Thoracic aorta endothelial cell (primary cell): ENCODE data around the gene C9orf152. TPM values are rescaled to one million over a fixed set of nuclear protein-coding genes. Genes with fewer than 3 reads are reported as not detected.

Source experiments
- total RNA-seq: library from RNA; depleted of rRNA; stranded (reverse); fragments of >200 nt; gene quantifications from 2 replicates; pipeline ENCODE4 v1.2.3, GENCODE V29; 2012

The C9orf152 gene, protein sequence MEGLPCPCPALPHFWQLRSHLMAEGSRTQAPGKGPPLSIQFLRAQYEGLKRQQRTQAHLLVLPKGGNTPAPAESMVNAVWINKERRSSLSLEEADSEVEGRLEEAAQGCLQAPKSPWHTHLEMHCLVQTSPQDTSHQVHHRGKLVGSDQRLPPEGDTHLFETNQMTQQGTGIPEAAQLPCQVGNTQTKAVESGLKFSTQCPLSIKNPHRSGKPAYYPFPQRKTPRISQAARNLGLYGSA
- total RNA-seq = not detected in 2 replicates

GRCh38 chr9:110208031-110208430, at the start of gene C9orf152:
C9orf152 (minus strand) TSS chr9:110208159; CDS start chr9:110207579, 580 bp downstream.

GRCh38 chr9:110256380-110257096, 48.6 kb upstream of the C9orf152 start, which contains the start of gene TXN:
TXN (minus strand) TSS chr9:110256507; CDS start chr9:110256435, 72 bp downstream.

Other genes starting within 250 kb of the C9orf152 start
- 359 and 394 TPM in 2 replicates for gene TXN, start 48.3 kb upstream of the C9orf152 start, total RNA-seq
- gene TXNDC8, start 129.7 kb upstream of the C9orf152 start, total RNA-seq = not detected in 2 replicates